Calu3 (cell line): ENCODE data around the gene MYF5. TPM values are rescaled to one million over a fixed set of nuclear protein-coding genes. Genes with fewer than 3 reads are reported as not detected.

Experiments
- BruUV-seq: library from RNA; stranded (reverse); fragments of 400-500 nt; replicated peaks from 2 replicates; lab custom pipeline; 2021; lab: Mats Ljungman, UMichigan
- CTCF ChIA-PET: fragments of 300-600 bp; sonication (Branson Sonifier 250); formaldehyde crosslinking; loops from one replicate; lab custom pipeline; 2022; ENCODE audit warnings: antibody characterized with exemption; lab: Charles Lee
- DNase-seq: peaks from one replicate; pipeline ENCODE4 v3.0.0; 2022
- H3K27ac Mint-ChIP-seq: one replicate; pipeline ENCODE4 v1.8.0; 2022; ENCODE audit warnings: mixed read lengths; ENCODE audit not compliant: unreplicated experiment
- H3K27me3 Mint-ChIP-seq: one replicate; pipeline ENCODE4 v1.8.0; 2022; ENCODE audit warnings: mixed read lengths; ENCODE audit not compliant: unreplicated experiment
- H3K36me3 Mint-ChIP-seq: one replicate; pipeline ENCODE4 v1.8.0; 2022; ENCODE audit warnings: mild to moderate bottlenecking, moderate library complexity, mixed read lengths; ENCODE audit not compliant: insufficient read depth, unreplicated experiment
- H3K4me1 Mint-ChIP-seq: one replicate; pipeline ENCODE4 v1.8.0; 2022; ENCODE audit warnings: mild to moderate bottlenecking, low read depth, mixed read lengths; ENCODE audit not compliant: unreplicated experiment
- H3K4me3 Mint-ChIP-seq: one replicate; pipeline ENCODE4 v1.8.0; 2022; ENCODE audit warnings: mild to moderate bottlenecking, low read depth, moderate library complexity, mixed read lengths; ENCODE audit not compliant: unreplicated experiment
- H3K9me3 Mint-ChIP-seq: one replicate; pipeline ENCODE4 v1.8.0; 2022; ENCODE audit warnings: low read depth, mixed read lengths; ENCODE audit not compliant: unreplicated experiment
- CTCF ChIP-seq: fragments of 200-600 bp; IDR thresholded peaks from one replicate; pipeline ENCODE4 v1.8.0; 2022; ENCODE audit warnings: antibody characterized with exemption; ENCODE audit not compliant: unreplicated experiment
- intact Hi-C: fragments of 100-400 bp; cut with micrococcal nuclease; formaldehyde crosslinking; loops from one replicate; pipeline ENCODE4 v1.10.0; 2022; ENCODE audit not compliant: unreplicated experiment
- total RNA-seq: library from RNA; stranded (reverse); gene quantifications from 2 replicates; pipeline ENCODE4 v1.2.3, GENCODE V29; 2022

The MYF5 gene
- total RNA-seq, 1 experiment from 2014 or later = not detected

GRCh38 chr12:80714055-80714454 lies 2.7 kb upstream of the MYF5 start:
- Mint-ChIP-seq H3K4me1 (no peaks in the 10 kb centered on the region), H3K27me3 (no peaks in the 10 kb centered on the region), H3K9me3 (no peaks in the 10 kb centered on the region), H3K4me3 (no peak overlapping the region), H3K27ac (no peak overlapping the region), H3K36me3 (no peaks in the 10 kb centered on the region)
- no TSS peak for BruUV-seq
- intact Hi-C loops = no loop called here
- no peak for DNase-seq
- no peak for TF ChIP-seq CTCF
- CTCF ChIA-PET = interaction anchor here (0.6 kb wide), 1 partner anchor 69 kb away, joined by 5 read pairs; no protein-coding TSS in a partner anchor

DNA sequence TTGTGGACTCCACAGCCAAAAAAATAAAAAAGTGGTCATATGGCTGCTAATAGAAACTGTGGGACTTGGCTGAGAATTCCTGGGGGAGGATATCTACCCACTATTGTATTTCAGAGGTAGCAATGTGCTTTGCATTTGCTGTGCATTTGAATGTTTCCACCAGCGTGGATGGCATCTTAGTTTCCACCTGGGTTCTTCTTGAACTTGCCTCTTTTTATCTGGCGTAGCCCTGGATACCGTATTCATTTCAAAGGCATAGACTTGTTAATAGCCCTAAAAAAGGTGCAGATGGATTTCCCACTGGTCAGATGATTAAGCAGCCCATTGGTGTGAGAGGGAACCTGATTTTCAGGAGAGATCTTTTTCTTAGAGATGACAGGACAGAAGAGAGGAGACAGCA lies 1.9 kb upstream of the MYF5 start:
- Mint-ChIP-seq H3K27ac (no peak overlapping the region), H3K4me1 (no peaks in the 10 kb centered on the region), H3K4me3 (no peak overlapping the region), H3K27me3 (no peaks in the 10 kb centered on the region), H3K36me3 (no peaks in the 10 kb centered on the region), H3K9me3 (no peaks in the 10 kb centered on the region)
- no peak for TF ChIP-seq CTCF
- DNase-seq = no peak
- CTCF ChIA-PET = no interaction called here
- intact Hi-C loops = no loop called here
- no TSS peak for BruUV-seq

DNA sequence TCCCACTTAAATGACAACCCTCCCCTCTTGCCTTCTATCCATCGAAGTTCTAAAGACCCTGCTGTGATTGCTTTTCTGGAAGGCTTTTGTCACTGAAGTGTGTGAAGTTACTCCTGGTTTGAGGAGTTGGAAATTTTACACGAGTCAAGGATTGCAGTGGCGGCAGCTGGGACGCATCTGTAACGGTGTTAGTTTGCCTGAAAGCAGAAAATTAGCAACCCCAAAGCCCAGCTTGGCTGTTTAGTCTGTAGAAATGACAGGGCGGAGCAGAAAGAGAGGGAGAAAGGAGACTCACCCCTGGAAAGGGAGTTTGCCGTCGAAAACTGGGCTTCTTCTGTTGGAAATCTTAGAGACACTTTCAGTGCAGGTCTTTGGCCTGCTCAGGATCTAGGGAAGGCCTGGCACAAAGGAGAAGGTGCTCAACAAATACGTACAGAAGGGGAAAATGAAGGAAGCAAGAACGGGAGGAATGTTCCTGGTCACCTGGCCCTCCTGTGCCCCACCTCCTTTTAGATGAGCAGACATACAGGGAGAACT lies 931 bp upstream of the MYF5 start:
- H3K4me1 Mint-ChIP-seq = no peaks in the 10 kb centered on the region
- no peak for DNase-seq
- TF ChIP-seq CTCF = no peak
- H3K27ac Mint-ChIP-seq = no peak overlapping the region
- intact Hi-C loops = no loop called here
- CTCF ChIA-PET = no interaction called here
- no peaks in the 10 kb centered on the region for H3K36me3 Mint-ChIP-seq
- H3K9me3 Mint-ChIP-seq = no peaks in the 10 kb centered on the region
- no peak overlapping the region for H3K4me3 Mint-ChIP-seq
- no peaks in the 10 kb centered on the region for H3K27me3 Mint-ChIP-seq
- no TSS peak for BruUV-seq

GRCh38 chr12:80717856-80718255 lies 1.1 kb downstream of the MYF5 start:
- Mint-ChIP-seq H3K27me3 (no peaks in the 10 kb centered on the region), H3K36me3 (no peaks in the 10 kb centered on the region), H3K9me3 (no peaks in the 10 kb centered on the region), H3K4me3 (no peak overlapping the region), H3K27ac (no peak overlapping the region), H3K4me1 (no peaks in the 10 kb centered on the region)
- no TSS peak for BruUV-seq
- DNase-seq = no peak
- CTCF ChIA-PET = no interaction called here
- no peak for TF ChIP-seq CTCF
- intact Hi-C loops = no loop called here
